Hepatocyte (in vitro differentiated cells): ENCODE measurements around the gene TECTB.

Experiments
- EZH2 ChIP-seq: fragments of 200-600 bp; sonication (generic); IDR thresholded peaks from 2 replicates; pipeline ENCODE4 v1.6.1; 2016; ENCODE audit warnings: antibody characterized with exemption, mild to moderate bottlenecking, borderline replicate concordance
- TF ChIP-seq, protein P1 (sequence below): fragments of 200-600 bp; sonication (generic); IDR thresholded peaks from 2 replicates; pipeline ENCODE4 v1.5.1; 2016; ENCODE audit warnings: antibody characterized with exemption, mild to moderate bottlenecking; ENCODE audit not compliant: poor library complexity

DNA sequence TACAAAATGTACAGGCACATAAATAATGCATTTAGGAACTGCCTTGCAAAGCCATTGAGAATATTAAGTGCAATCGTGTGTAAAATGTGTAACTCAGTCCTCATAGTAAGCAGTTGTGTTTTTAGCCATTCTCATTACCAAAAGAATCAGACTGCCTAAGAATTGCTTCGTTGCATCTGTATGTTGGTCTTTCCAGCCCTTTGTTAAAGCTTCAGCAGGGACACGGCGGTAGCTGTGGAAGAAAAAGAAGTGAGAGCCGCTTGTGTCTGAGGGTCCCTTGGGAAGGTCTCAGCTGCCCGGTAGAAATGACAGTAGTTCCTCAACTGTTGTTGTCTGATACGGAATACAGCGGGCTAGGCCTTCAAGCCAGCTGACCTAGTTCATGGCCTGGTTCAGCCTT is 67.9 kb downstream of the TECTB start:
- TF ChIP-seq, protein P1, sequence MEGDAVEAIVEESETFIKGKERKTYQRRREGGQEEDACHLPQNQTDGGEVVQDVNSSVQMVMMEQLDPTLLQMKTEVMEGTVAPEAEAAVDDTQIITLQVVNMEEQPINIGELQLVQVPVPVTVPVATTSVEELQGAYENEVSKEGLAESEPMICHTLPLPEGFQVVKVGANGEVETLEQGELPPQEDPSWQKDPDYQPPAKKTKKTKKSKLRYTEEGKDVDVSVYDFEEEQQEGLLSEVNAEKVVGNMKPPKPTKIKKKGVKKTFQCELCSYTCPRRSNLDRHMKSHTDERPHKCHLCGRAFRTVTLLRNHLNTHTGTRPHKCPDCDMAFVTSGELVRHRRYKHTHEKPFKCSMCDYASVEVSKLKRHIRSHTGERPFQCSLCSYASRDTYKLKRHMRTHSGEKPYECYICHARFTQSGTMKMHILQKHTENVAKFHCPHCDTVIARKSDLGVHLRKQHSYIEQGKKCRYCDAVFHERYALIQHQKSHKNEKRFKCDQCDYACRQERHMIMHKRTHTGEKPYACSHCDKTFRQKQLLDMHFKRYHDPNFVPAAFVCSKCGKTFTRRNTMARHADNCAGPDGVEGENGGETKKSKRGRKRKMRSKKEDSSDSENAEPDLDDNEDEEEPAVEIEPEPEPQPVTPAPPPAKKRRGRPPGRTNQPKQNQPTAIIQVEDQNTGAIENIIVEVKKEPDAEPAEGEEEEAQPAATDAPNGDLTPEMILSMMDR: no peak
- TF ChIP-seq EZH2: no peak
